CD4-positive, alpha-beta T cell (primary cell): ENCODE results near the gene C4orf51. TPM values are rescaled to one million over a fixed set of nuclear protein-coding genes. Genes with fewer than 3 reads are reported as not detected.

Experiments
- ATAC-seq: fragments of 200-7000 bp; cut with Tn5 transposase; one replicate; pipeline ENCODE4 v1.10.0; 2022; ENCODE audit warnings: mild to moderate bottlenecking; ENCODE audit not compliant: poor library complexity
- CTCF ChIA-PET: fragments of 350-600 bp; sonication (Branson Sonifier 250); formaldehyde crosslinking; loops from one replicate; lab custom pipeline; 2021; ENCODE audit warnings: antibody characterized with exemption, inconsistent platforms; lab: Charles Lee
- POLR2A ChIA-PET: fragments of 350-600 bp; sonication (Branson Sonifier 250); formaldehyde crosslinking; loops from one replicate; lab custom pipeline; 2021; ENCODE audit warnings: antibody characterized with exemption, inconsistent platforms; lab: Charles Lee
- DNase-seq, 14 experiments: peaks; one replicate each; pipeline ENCODE4 v3.0.0-alpha.2; 2013 to 2020; ENCODE audit warnings: mixed read lengths in 2 of 14
- H3K27ac ChIP-seq, 2 donors: one replicate each; pipeline versions ENCODE4 v1.5.1 to v1.7.0; 2013; ENCODE audit warnings: low read length in 2 of 2, low read depth in 1 of 2, mild to moderate bottlenecking in 1 of 2
- H3K27me3 ChIP-seq, 2 experiments: 1 replicate in 1 of 2; 2 replicates in 1 of 2; pipeline versions ENCODE4 v1.6.1 to v1.7.0; 2013; ENCODE audit warnings: low read length in 2 of 2, control low read depth in 1 of 2, mild to moderate bottlenecking in 1 of 2, moderate library complexity in 1 of 2; ENCODE audit not compliant: insufficient read depth in 2 of 2, control insufficient read depth in 1 of 2
- H3K36me3 ChIP-seq: one replicate; pipeline ENCODE4 v1.6.1; 2013; ENCODE audit warnings: low read length, control low read depth; ENCODE audit not compliant: insufficient read depth
- H3K4me1 ChIP-seq: one replicate; pipeline ENCODE4 v1.6.1; 2013; ENCODE audit warnings: low read length, control low read depth; ENCODE audit not compliant: insufficient read depth
- H3K4me3 ChIP-seq: one replicate; pipeline ENCODE4 v1.5.1; 2013; ENCODE audit warnings: mild to moderate bottlenecking, low read length, moderate library complexity
- H3K9me3 ChIP-seq, 2 experiments: 1 replicate in 1 of 2; 2 replicates in 1 of 2; pipeline versions ENCODE4 v1.6.1 to v1.7.0; 2013; ENCODE audit warnings: low read length in 2 of 2, mild to moderate bottlenecking in 2 of 2, control low read depth in 1 of 2, moderate library complexity in 1 of 2; ENCODE audit not compliant: control insufficient read depth in 1 of 2, insufficient read depth in 1 of 2
- H3K27ac Mint-ChIP-seq: one replicate; pipeline ENCODE4 v1.8.0; 2020; ENCODE audit warnings: mixed read lengths
- H3K27me3 Mint-ChIP-seq: one replicate; pipeline ENCODE4 v1.8.0; 2021; ENCODE audit warnings: mixed read lengths
- H3K36me3 Mint-ChIP-seq: one replicate; pipeline ENCODE4 v1.8.0; 2021; ENCODE audit warnings: low read depth, mixed read lengths
- H3K4me1 Mint-ChIP-seq: one replicate; pipeline ENCODE4 v1.8.0; 2021; ENCODE audit warnings: low read depth, mixed read lengths
- H3K4me3 Mint-ChIP-seq: one replicate; pipeline ENCODE4 v1.8.0; 2020; ENCODE audit warnings: mild to moderate bottlenecking, mixed read lengths
- H3K9me3 Mint-ChIP-seq: one replicate; pipeline ENCODE4 v1.8.0; 2020; ENCODE audit warnings: mixed read lengths
- CTCF ChIP-seq: fragments of 200-600 bp; IDR thresholded peaks from one replicate; pipeline ENCODE4 v1.8.0; 2022; ENCODE audit warnings: antibody characterized with exemption, mild to moderate bottlenecking
- intact Hi-C, 2 experiments: fragments of 100-400 bp; cut with DNase I in 1 of 2; cut with micrococcal nuclease in 1 of 2; formaldehyde crosslinking; loops; one replicate each; pipeline versions ENCODE4 v1.15.1 to v1.9.0; 2023 to 2025; cut with DNase I, micrococcal nuclease
- total RNA-seq, 174 experiments: library from RNA in 2 of 174; stranded (reverse) in 2 of 174; gene quantifications; one replicate each; pipeline ENCODE4 v1.2.3 and lab custom pipeline; 2021 to 2026

The C4orf51 gene
- total RNA-seq, 2 experiments from 2014 or later = not detected

GRCh38 chr4:145665773-145666172, 14.2 kb upstream of the C4orf51 start:
- ATAC-seq (no peak), DNase-seq (no peak)
- intact Hi-C loops = no loop called here
- TF ChIP-seq CTCF = no peak
- peaks cover 0 to 4% of the 10 kb centered on the region in 2 experiments for H3K27me3 ChIP-seq
- H3K36me3 Mint-ChIP-seq = peaks cover 32% of the 10 kb centered on the region
- H3K27me3 Mint-ChIP-seq = no peaks in the 10 kb centered on the region
- H3K4me1 Mint-ChIP-seq = no peaks in the 10 kb centered on the region
- H3K4me1 ChIP-seq = no peaks in the 10 kb centered on the region
- H3K27ac ChIP-seq = no peak overlapping the region
- H3K9me3 ChIP-seq = peaks cover 12 to 15% of the 10 kb centered on the region in 2 experiments
- no peaks in the 10 kb centered on the region for H3K36me3 ChIP-seq
- no peak overlapping the region for H3K4me3 Mint-ChIP-seq
- ChIA-PET CTCF (no interaction called here), POLR2A (no interaction called here)
- H3K27ac Mint-ChIP-seq = no peak overlapping the region
- H3K9me3 Mint-ChIP-seq = peaks cover 24% of the 10 kb centered on the region
- H3K4me3 ChIP-seq = no peak overlapping the region

GRCh38 chr4:145670422-145670821, 9.5 kb upstream of the C4orf51 start:
- peaks cover 6% of the 10 kb centered on the region for H3K36me3 Mint-ChIP-seq
- Histone ChIP-seq H3K9me3 (peaks cover 0 to 7% of the 10 kb centered on the region in 2 experiments), H3K4me1 (no peaks in the 10 kb centered on the region), H3K4me3 (no peak overlapping the region), H3K27ac (no peak overlapping the region), H3K27me3 (peaks cover 0 to 4% of the 10 kb centered on the region in 2 experiments), H3K36me3 (no peaks in the 10 kb centered on the region)
- ChIA-PET POLR2A (no interaction called here), CTCF (no interaction called here)
- no peak for ATAC-seq
- DNase-seq = no peak
- no peak for TF ChIP-seq CTCF
- H3K4me1 Mint-ChIP-seq = peaks cover 5% of the 10 kb centered on the region
- intact Hi-C loops = no loop called here
- H3K27me3 Mint-ChIP-seq = no peaks in the 10 kb centered on the region
- no peak overlapping the region for H3K27ac Mint-ChIP-seq
- peaks cover 9% of the 10 kb centered on the region for H3K9me3 Mint-ChIP-seq
- no peak overlapping the region for H3K4me3 Mint-ChIP-seq

- no peaks in the 10 kb centered on the region for H3K9me3 ChIP-seq
- ChIA-PET POLR2A (no interaction called here), CTCF (no interaction called here)
- no peaks in the 10 kb centered on the region for H3K4me1 ChIP-seq
- H3K4me3 Mint-ChIP-seq = no peak overlapping the region
- no peak overlapping the region for H3K27ac ChIP-seq
- ATAC-seq (no peak), DNase-seq (no peak)
- H3K36me3 Mint-ChIP-seq = no peaks in the 10 kb centered on the region
- peaks cover 7 to 10% of the 10 kb centered on the region in 2 experiments for H3K27me3 ChIP-seq
- H3K4me1 Mint-ChIP-seq = no peaks in the 10 kb centered on the region
- peaks cover 18% of the 10 kb centered on the region for H3K27me3 Mint-ChIP-seq
- H3K9me3 Mint-ChIP-seq = peaks cover 7% of the 10 kb centered on the region
- H3K27ac Mint-ChIP-seq = no peak overlapping the region
- intact Hi-C loops = no loop called here
- no peak for TF ChIP-seq CTCF
- H3K36me3 ChIP-seq = no peaks in the 10 kb centered on the region
- H3K4me3 ChIP-seq = no peak overlapping the region
These were observed 426 bp upstream of the C4orf51 start for GRCh38 chr4:145679520-145679919.
